GM19324 (cell line): ENCODE data around the gene PSD4.

Experiments
- ATAC-seq: cut with Tn5 transposase; IDR thresholded peaks from one replicate; pipeline ENCODE4 v1.9.1; 2021; ENCODE audit warnings: mild to moderate bottlenecking, moderate library complexity; ENCODE audit not compliant: unreplicated experiment, low FRiP score

PSD4 gene

GRCh38 chr2:113173542-113174375, at the start of gene PSD4:
Gene PSD4 (plus strand): TSS chr2:113173971. CDS start chr2:113182457, 8,486 bp downstream.
- ATAC-seq = peak; percentile 84

DNA sequence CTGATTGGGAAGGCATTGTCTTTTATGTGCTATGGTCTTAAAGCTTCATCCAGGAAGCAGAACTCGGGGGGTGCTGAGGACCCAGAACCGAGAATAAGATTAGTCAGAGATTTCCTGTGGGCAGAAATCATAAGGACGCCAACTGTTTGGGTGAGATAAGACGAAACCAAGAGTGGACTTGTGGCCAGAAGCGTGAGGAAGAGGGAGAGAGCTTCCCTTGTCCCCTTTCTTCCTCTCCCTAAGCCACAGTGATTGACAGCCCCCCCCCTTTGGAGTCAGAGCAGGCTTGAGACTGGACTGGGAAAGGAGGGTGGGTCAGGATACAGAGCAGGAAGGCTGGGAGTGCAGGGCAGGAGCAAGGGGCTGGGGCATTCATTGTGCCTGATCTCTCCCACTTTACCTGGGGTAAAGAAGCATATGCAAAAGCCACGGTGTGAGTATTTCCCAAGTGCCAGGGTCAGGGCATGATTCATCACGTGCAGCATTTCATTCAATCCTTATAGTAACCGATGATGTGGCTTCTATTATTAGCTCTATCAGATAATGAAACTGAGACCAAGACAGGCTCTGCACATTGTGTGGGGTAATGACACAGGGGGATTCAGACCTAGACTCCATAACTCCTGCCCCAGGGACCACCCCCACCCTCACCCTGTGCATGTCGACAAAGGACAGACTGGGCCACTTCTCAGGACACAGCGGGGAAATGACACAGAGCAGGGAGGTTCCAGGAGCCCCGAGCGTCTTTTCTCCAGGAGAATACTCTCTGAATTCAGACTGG, 49.4 kb upstream of the PSD4 start:
- ATAC-seq = peak; percentile 41

- peak; percentile 10 for ATAC-seq
These were observed 48.6 kb upstream of the PSD4 start for GRCh38 chr2:113124984-113125855.

DNA sequence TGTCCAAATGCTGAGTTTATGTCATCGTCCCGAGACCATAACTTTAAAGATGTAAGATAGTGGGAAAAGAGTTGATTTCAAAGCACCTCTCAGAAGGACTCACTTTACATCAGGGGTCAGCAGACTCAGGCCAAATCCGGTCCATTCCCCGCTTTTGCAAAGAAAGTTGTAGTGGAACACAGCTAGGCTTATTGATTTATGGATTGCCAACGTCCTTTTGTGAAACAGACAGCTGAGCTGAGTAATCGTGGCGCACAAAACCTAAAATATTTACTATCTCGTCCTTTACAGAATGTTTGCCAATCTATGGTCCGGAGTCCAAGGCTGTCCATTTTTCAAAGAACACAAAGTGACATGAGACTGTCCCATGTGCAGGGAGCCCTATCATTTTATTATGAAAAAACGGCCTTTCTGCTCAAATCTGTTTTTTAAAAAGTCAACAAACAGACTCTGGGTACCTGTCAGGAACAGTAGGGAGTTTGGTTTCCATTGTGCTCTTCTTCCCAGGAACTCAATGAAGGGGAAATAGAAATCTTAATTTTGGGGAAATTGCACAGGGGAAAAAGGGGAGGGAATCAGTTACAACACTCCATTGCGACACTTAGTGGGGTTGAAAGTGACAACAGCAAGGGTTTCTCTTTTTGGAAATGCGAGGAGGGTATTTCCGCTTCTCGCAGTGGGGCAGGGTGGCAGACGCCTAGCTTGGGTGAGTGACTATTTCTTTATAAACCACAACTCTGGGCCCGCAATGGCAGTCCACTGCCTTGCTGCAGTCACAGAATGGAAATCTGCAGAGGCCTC, 46.7 kb upstream of the PSD4 start, which contains the start of gene IL1RN:
Gene IL1RN, plus strand, starts transcription at position 754 of the 801 bp plus-strand sequence. Its CDS starts 27 bp downstream, at position 781.
- no peak for ATAC-seq

DNA sequence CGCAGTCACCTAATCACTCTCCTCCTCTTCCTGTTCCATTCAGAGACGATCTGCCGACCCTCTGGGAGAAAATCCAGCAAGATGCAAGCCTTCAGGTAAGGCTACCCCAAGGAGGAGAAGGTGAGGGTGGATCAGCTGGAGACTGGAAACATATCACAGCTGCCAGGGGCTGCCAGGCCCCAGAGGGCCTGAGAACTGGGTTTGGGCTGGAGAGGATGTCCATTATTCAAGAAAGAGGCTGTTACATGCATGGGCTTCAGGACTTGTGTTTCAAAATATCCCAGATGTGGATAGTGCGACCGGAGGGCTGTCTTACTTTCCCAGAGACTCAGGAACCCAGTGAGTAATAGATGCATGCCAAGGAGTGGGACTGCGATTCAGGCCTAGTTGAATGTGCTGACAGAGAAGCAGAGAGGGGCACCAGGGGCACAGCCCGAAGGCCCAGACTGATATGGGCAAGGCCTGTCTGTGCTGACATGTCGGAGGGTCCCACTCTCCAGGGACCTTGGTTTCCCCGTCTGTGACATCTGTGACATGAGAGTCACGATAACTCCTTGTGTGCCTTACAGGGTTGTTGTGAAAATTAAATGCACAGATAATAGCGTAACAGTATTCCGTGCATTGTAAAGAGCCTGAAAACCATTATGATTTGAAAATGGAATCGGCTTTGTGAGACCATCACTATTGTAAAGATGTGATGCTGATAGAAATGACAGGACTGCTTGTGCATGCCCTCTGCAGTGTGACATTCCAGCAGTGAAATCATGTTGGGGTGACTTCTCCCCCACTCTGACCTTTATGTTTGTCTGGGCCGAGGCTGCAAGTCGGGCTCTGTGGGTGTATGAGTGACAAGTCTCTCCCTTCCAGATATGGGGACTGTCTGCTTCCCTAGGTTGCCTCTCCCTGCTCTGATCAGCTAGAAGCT, 45.9 kb upstream of the PSD4 start:
- no peak for ATAC-seq

DNA sequence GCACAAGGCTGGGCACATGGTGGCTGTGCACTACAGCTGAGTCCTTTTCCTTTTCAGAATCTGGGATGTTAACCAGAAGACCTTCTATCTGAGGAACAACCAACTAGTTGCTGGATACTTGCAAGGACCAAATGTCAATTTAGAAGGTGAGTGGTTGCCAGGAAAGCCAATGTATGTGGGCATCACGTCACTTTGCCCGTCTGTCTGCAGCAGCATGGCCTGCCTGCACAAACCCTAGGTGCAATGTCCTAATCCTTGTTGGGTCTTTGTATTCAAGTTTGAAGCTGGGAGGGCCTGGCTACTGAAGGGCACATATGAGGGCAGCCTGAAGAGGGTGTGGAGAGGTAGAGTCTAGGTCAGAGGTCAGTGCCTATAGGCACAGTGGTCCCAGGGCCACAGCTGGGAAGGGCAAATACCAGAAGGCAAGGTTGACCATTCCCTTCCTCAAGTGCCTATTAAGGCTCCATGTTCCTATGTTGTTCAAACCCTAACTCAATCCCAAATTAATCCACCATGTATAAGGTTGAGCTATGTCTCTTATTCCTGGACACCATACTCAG, 44.2 kb upstream of the PSD4 start:
- no peak for ATAC-seq

DNA sequence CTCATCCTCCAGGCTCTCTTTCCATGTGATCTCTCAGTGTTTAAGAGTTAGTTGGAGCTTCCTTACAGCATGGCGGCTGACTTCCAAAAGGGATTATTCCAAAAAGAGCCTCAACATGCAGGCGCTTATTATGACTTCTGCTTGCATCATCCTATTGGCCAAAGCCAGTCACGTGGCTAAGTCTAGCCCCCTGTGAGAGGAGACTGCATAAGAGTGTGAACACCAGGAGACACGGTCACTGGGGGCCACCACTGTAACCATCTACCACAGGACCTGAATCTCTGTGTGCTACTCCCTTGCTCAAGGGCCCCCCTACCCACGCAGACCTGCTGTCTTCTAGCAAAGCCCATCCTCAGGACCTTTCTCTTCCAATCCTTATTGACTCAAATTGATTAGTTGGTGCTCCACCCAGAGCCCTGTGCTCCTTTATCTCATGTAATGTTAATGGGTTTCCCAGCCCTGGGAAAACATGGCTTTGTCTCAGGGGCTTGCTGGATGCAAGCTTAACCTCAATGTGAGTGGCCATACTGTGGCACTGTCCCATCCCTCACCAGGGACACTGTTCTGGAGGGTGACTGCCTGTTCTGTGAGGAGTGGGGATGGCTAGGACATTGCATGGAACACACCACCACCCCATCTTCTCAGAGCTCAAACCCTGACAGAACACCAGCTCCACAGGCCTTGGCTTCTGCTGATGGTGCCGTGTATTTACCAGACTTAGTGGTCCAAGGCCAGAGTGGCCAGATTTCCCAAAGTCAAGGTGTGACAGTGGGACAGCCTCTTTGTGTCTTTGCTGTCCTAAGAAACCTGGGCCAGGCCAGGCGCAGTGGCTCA, 42.2 kb upstream of the PSD4 start:
- no peak for ATAC-seq

- no peak for ATAC-seq
These were observed 41.3 kb upstream of the PSD4 start for GRCh38 chr2:113132414-113133021.

DNA sequence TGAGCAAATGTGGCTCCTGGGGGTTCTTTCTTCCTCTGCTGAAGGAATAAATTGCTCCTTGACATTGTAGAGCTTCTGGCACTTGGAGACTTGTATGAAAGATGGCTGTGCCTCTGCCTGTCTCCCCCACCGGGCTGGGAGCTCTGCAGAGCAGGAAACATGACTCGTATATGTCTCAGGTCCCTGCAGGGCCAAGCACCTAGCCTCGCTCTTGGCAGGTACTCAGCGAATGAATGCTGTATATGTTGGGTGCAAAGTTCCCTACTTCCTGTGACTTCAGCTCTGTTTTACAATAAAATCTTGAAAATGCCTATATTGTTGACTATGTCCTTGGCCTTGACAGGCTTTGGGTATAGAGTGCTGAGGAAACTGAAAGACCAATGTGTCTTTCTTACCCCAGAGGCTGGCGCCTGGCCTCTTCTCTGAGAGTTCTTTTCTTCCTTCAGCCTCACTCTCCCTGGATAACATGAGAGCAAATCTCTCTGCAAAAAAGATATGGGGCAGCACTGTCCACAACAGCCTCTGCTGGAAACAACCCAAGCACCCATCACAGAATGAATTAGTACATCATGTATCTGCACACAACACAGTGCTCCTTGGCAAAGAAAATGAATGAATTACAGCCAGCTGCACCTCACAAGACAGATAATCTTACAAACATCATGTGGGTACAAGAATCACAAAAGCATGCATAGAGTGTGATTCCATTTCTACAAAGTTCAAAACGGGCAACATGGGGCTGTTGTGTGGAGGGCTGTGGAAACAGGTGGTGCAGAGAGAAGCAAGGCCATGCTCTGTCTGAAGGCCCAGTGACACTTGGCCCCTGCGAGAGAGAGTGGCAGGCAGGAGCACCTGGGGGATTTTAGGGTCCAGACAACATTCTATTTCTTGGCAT, 39.8 kb upstream of the PSD4 start:
- ATAC-seq = no peak

DNA sequence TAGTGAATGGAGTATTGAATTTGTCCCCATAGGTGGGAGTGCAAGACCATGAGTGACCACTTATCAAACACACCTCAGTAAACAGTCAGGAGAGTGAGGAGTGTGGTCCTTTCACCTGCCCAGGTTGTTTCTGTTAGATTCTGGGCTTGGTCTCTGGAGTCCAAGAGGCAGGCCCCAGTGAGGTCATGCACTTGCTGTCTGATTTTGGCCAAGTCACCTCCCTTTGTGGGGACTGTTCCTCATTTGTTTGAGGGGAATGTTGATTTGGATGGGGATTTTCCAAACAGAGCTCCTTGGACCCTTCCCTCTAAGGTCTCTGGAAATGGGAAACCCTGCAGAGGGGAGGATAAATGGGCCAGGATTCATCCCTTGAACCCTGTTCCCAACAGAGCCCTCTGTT, 39.1 kb upstream of the PSD4 start:
- ATAC-seq = no peak

DNA sequence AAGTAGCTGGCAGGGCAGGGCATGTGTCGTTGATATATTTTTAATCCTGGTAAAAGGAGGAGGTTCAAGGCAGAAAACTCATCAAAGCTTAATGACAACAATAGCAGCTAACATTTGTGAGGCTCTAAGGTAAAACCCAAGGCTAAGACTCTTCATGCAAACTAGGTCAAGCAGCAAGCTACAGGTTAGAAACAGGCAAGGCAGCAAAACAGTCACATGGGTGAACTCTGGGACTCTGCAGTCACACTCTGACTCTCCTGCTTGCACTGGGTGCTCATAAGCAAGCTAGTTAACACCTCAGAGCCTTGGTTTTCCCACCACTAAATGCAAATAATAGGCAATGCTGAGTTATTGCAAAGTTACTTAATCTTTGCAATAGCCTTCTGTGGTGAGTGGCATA, 38.5 kb upstream of the PSD4 start:
- no peak for ATAC-seq

- no peak for ATAC-seq
These were observed 36.7 kb upstream of the PSD4 start for GRCh38 chr2:113136828-113137775.

- ATAC-seq = no peak
These were observed 35.9 kb upstream of the PSD4 start for GRCh38 chr2:113137827-113138226.

GRCh38 chr2:113138428-113139322, 35.1 kb upstream of the PSD4 start:
- peak; percentile 62 for ATAC-seq
